ENCODE measurements around the gene ASTN1. TPM values are rescaled to one million over a fixed set of nuclear protein-coding genes. Genes with fewer than 3 reads are reported as not detected.

The ASTN1 gene
- total RNA-seq, 1 experiment from 2014 or later = 0.42 TPM

DNA sequence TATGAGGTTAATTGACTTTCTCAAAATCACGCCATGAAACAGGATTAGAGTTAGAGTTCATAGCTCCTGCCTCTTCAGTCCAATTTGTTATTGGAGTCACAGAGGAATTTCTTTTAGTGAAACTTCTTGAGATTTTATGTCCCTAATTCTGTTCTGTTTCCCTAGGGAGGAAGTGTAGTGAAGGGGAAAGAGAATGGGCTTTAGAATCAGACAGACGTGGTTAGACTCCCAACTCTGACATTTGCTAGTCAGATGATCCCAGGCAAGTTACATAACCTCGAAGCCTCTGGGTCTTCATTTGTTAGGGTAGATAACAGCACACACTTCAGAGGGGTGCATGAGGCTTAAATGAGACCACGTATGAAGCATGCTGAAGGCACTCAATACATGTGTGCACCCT, 83.9 kb downstream of the ASTN1 start:
- ChIA-PET RAD21 (ENCODE audit: low non-redundant PET in 1 of 2, low total read pairs in 2 of 2, uncharacterized antibody in 2 of 2, unreplicated experiment in 2 of 2) (no interaction called here), POLR2A (no interaction called here), CTCF (no interaction called here)
- Histone ChIP-seq H3K4me3 (replicated peaks in 1 of 2; ENCODE audit: low read depth in 1 of 2, low read length in 2 of 2) (no peak overlapping the region), H4K20me1 (ENCODE audit: insufficient read depth) (no peaks in the 10 kb centered on the region), H3K27ac (ENCODE audit: low read depth, low read length) (no peak overlapping the region), H3K79me2 (ENCODE audit: insufficient read depth, low read length) (no peaks in the 10 kb centered on the region), H3K36me3 (ENCODE audit: control insufficient read depth in 1 of 2, insufficient read depth in 2 of 2, low read length in 2 of 2) (no peaks in the 10 kb centered on the region), H3K9me2 (ENCODE audit: insufficient read depth) (no peaks in the 10 kb centered on the region), H3K4me2 (ENCODE audit: low read length) (no peak overlapping the region), H2AFZ (ENCODE audit: low read depth, low read length, poor library complexity, severe bottlenecking) (no peak overlapping the region), H3K9me3 (ENCODE audit: control insufficient read depth in 1 of 2, insufficient read depth in 1 of 2, low read depth in 1 of 2, low read length in 2 of 2) (no peaks in the 10 kb centered on the region), H3K4me1 (ENCODE audit: control insufficient read depth in 1 of 2, insufficient read depth in 2 of 2, low read length in 2 of 2) (no peaks in the 10 kb centered on the region), H3K27me3 (ENCODE audit: insufficient read depth, low read length) (peaks cover 7% of the 10 kb centered on the region; the same call in 1 of the 2 replicates), H3K9ac (ENCODE audit: low read length) (no peak overlapping the region)
- DNase-seq (ENCODE audit: low read depth, low spot score) (no peak), ATAC-seq (no peak)
- no peak for TF ChIP-seq ZFX (IDR thresholded peaks at IDR 0.05)
- no peak for TF ChIP-seq EZH2 (IDR thresholded peaks at IDR 0.05)
- TF ChIP-seq YY1 (IDR thresholded peaks at IDR 0.05; ENCODE audit: extremely low read depth, insufficient replicate concordance, low read depth, low read length) = no peak
- no peak for TF ChIP-seq MAX (IDR thresholded peaks at IDR 0.05)
- no peak for TF ChIP-seq ZNF274 (IDR thresholded peaks at IDR 0.05; ENCODE audit: low read depth, low read length)
- no TSS peak for BruUV-seq (replicated peaks)
- intact Hi-C loops (cut with micrococcal nuclease) = no loop called here

DNA sequence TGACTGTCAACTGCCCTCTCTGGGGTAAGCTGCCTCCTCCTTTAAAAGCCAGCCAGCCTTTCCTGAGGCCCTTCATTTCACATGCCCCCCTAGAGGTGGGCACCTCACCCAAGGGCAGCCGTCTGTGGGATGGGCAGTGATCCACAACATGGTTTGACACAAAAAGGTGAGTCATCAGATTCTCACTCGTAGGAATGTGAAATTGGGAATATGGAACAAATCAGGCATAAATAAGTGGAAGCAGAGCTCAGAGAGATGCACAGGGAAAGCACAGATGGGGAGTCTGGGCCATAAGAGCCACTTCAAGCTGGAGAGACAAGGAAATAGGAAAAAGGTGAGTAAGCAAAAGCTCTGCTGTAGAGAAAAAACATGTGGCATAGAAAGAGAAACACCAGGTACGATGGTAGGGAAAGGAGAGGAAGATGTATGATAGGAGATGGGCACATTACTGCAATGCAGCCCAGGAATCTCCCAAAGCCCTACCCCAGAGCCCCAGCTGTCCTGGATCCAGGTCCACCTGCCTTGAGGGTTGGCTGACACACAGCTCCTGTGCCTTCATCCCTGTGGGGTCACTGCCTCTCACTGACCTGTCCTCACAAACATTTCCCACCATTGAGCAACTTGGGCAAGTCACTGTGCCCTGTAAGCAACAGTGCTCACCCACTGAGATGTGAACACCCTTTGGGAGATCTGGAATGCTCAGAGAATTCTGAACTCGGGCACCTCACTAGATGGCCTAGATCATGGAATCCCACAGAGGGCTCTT, 86.6 kb downstream of the ASTN1 start:
- Histone ChIP-seq H3K9me3 (ENCODE audit: control insufficient read depth in 1 of 2, insufficient read depth in 1 of 2, low read depth in 1 of 2, low read length in 2 of 2) (no peaks in the 10 kb centered on the region), H3K4me1 (ENCODE audit: control insufficient read depth in 1 of 2, insufficient read depth in 2 of 2, low read length in 2 of 2) (no peaks in the 10 kb centered on the region), H2AFZ (ENCODE audit: low read depth, low read length, poor library complexity, severe bottlenecking) (no peak overlapping the region), H3K27me3 (ENCODE audit: insufficient read depth, low read length) (peaks cover 7% of the 10 kb centered on the region; the same call in 1 of the 2 replicates), H4K20me1 (ENCODE audit: insufficient read depth) (no peaks in the 10 kb centered on the region), H3K79me2 (ENCODE audit: insufficient read depth, low read length) (no peaks in the 10 kb centered on the region), H3K4me2 (ENCODE audit: low read length) (no peak overlapping the region), H3K36me3 (ENCODE audit: control insufficient read depth in 1 of 2, insufficient read depth in 2 of 2, low read length in 2 of 2) (no peaks in the 10 kb centered on the region), H3K27ac (ENCODE audit: low read depth, low read length) (no peak overlapping the region), H3K9me2 (ENCODE audit: insufficient read depth) (no peaks in the 10 kb centered on the region), H3K4me3 (replicated peaks in 1 of 2; ENCODE audit: low read depth in 1 of 2, low read length in 2 of 2) (no peak overlapping the region), H3K9ac (ENCODE audit: low read length) (no peak overlapping the region)
- POLR2A ChIA-PET = no interaction called here
- RAD21 ChIA-PET (ENCODE audit: low non-redundant PET in 1 of 2, low total read pairs in 2 of 2, uncharacterized antibody in 2 of 2, unreplicated experiment in 2 of 2) = no interaction called here
- no peak for ATAC-seq
- CTCF ChIA-PET = no interaction called here
- no peak for DNase-seq (ENCODE audit: low read depth, low spot score)
- intact Hi-C loops (cut with micrococcal nuclease) = no loop called here
- no TSS peak for BruUV-seq (replicated peaks)
- no peak for TF ChIP-seq SIN3A (IDR thresholded peaks at IDR 0.05; ENCODE audit: low read depth)
- TF ChIP-seq, protein P1, sequence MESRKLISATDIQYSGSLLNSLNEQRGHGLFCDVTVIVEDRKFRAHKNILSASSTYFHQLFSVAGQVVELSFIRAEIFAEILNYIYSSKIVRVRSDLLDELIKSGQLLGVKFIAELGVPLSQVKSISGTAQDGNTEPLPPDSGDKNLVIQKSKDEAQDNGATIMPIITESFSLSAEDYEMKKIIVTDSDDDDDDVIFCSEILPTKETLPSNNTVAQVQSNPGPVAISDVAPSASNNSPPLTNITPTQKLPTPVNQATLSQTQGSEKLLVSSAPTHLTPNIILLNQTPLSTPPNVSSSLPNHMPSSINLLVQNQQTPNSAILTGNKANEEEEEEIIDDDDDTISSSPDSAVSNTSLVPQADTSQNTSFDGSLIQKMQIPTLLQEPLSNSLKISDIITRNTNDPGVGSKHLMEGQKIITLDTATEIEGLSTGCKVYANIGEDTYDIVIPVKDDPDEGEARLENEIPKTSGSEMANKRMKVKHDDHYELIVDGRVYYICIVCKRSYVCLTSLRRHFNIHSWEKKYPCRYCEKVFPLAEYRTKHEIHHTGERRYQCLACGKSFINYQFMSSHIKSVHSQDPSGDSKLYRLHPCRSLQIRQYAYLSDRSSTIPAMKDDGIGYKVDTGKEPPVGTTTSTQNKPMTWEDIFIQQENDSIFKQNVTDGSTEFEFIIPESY (IDR thresholded peaks at IDR 0.05; ENCODE audit: extremely low read depth, insufficient replicate concordance, low read length) = no peak
- TF ChIP-seq ATF3 (IDR thresholded peaks at IDR 0.05) = no peak
- TF ChIP-seq MAX (IDR thresholded peaks at IDR 0.05) = no peak
- no peak for TF ChIP-seq SRF (IDR thresholded peaks at IDR 0.05; ENCODE audit: low read depth)
- TF ChIP-seq, protein P2, sequence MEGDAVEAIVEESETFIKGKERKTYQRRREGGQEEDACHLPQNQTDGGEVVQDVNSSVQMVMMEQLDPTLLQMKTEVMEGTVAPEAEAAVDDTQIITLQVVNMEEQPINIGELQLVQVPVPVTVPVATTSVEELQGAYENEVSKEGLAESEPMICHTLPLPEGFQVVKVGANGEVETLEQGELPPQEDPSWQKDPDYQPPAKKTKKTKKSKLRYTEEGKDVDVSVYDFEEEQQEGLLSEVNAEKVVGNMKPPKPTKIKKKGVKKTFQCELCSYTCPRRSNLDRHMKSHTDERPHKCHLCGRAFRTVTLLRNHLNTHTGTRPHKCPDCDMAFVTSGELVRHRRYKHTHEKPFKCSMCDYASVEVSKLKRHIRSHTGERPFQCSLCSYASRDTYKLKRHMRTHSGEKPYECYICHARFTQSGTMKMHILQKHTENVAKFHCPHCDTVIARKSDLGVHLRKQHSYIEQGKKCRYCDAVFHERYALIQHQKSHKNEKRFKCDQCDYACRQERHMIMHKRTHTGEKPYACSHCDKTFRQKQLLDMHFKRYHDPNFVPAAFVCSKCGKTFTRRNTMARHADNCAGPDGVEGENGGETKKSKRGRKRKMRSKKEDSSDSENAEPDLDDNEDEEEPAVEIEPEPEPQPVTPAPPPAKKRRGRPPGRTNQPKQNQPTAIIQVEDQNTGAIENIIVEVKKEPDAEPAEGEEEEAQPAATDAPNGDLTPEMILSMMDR (IDR thresholded peaks at IDR 0.05 in 2 of 3, conservative IDR thresholded peaks at IDR 0.05 in 1 of 3; ENCODE audit: borderline replicate concordance in 1 of 3, insufficient read depth in 1 of 3, low read depth in 2 of 3, low read length in 2 of 3) = no peak
- TF ChIP-seq EGR1 (IDR thresholded peaks at IDR 0.05; ENCODE audit: low read depth) = no peak
- TF ChIP-seq POLR2AphosphoS5 (IDR thresholded peaks at IDR 0.05; ENCODE audit: low read depth, low read length) = no peak
- no peak for TF ChIP-seq SP1 (IDR thresholded peaks at IDR 0.05; ENCODE audit: low read depth)
- no peak for TF ChIP-seq ZNF274 (IDR thresholded peaks at IDR 0.05; ENCODE audit: low read depth, low read length)
- no peak for TF ChIP-seq CBX3 (IDR thresholded peaks at IDR 0.05; ENCODE audit: low read depth)
- no peak for TF ChIP-seq FOSL1 (IDR thresholded peaks at IDR 0.05; ENCODE audit: low read depth)
- TF ChIP-seq JUND (IDR thresholded peaks at IDR 0.05) = no peak
- TF ChIP-seq RAD21 (IDR thresholded peaks at IDR 0.05; ENCODE audit: low read depth) = no peak

Data from HCT116 (cell line).